Measurements from ENCODE around the gene RHBDL3.
"Not testable (repeated sequence)": the region's sequence is repeated elsewhere in the genome, so short reads cannot be mapped to it uniquely, and the experiment has no call there.

Gene RHBDL3

DNA sequence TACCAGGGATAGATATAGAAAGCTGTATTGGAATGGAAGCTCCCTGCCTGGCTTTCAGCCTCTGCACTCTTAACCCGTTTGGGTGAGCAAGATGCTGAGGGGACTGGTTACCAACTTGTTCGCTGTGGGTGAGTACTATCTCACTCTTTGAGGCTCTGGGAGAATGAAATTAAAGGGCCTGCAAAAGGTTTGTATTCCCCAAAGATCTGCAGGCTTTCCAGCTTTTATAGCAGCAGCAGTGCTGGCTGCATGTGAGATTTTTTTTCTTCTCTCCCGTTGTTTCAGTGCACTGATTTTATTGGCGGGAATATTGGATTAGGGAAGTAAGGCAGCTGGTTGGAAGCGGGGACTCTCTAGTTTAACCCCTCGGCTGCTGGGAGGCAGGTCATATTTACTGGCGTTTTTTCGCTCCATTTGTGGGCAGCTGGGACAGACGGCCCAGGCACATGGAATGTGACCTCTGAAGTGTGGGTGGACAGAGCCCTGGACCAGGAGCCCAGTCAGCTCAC is 45.5 kb downstream of the RHBDL3 start:
- DNase-seq (ENCODE audit: low read depth) = no peak
- TF ChIP-seq, protein P1, sequence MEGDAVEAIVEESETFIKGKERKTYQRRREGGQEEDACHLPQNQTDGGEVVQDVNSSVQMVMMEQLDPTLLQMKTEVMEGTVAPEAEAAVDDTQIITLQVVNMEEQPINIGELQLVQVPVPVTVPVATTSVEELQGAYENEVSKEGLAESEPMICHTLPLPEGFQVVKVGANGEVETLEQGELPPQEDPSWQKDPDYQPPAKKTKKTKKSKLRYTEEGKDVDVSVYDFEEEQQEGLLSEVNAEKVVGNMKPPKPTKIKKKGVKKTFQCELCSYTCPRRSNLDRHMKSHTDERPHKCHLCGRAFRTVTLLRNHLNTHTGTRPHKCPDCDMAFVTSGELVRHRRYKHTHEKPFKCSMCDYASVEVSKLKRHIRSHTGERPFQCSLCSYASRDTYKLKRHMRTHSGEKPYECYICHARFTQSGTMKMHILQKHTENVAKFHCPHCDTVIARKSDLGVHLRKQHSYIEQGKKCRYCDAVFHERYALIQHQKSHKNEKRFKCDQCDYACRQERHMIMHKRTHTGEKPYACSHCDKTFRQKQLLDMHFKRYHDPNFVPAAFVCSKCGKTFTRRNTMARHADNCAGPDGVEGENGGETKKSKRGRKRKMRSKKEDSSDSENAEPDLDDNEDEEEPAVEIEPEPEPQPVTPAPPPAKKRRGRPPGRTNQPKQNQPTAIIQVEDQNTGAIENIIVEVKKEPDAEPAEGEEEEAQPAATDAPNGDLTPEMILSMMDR (conservative IDR thresholded peaks at IDR 0.05; ENCODE audit: low read depth, low read length) = no peak
- H3K4me3 ChIP-seq (ENCODE audit: low read length) = no peak overlapping the region

DNA sequence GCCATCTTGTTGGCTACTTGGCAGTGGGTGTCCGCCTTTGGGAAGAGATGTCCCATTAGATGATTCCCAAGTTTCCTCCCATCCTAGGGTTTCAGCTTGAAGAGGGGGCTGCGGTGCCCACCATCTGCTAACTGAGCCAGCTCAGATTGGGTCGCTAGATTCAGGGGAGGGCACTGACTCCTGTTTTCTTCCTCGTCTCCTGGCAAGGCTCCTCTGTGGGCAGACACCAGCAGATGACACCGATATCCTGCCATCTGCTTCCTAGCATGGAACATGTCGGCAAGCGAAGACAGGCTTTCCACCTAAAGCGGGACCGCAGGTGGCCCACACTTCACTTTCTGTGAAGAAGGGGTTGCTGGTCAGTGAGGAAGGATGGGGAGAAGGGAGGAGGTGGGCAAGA is 49.0 kb downstream of the RHBDL3 start:
- DNase-seq (ENCODE audit: low read depth) = no peak
- TF ChIP-seq, protein P1 (conservative IDR thresholded peaks at IDR 0.05; ENCODE audit: low read depth, low read length) = no peak
- no peak overlapping the region for H3K4me3 ChIP-seq (ENCODE audit: low read length)

DNA sequence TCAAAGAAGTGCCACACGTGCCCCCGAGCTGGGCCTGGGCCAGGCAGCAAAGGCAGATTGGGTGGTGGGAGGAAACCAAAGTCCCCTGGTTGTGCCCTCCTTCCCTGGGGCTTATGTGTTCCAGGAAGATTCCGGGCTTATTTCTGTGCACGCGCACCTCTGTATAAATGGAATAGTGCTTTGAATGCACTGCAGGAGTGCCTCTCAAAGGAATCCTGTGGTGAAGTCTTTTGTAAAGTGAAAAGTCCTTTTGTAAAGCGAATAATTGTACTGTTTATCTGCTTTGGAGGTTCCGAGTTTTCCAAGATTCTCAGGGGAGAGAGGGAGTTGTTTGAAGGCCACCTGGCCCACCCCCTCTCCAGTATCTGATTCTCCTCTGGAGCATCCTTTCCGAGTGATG is 49.5 kb downstream of the RHBDL3 start:
- TF ChIP-seq, protein P1 (conservative IDR thresholded peaks at IDR 0.05; ENCODE audit: low read depth, low read length) = no peak
- DNase-seq (ENCODE audit: low read depth) = no peak
- no peak overlapping the region for H3K4me3 ChIP-seq (ENCODE audit: low read length)

DNA sequence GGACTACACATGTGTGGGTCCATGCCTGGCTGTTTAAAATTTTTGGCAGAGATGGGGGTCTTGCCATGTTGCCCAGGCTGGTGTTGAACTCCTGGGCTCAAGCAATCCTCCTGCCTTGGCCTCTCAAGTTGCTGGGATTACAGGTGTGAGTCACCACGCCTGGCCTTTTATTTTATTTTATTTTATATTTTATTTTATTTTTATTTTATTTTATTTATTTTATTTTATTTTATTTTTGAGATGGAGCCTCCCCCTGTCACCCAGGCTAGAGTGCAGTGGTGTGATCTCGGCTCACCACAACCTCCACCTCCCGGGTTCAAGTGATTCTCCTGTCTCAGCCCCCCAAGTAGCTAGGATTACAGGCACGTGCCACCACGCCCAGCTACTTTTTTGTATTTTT is 51.0 kb downstream of the RHBDL3 start:
- not testable (repeated sequence) for H3K4me3 ChIP-seq (ENCODE audit: low read length); DNase-seq (ENCODE audit: low read depth)

DNA sequence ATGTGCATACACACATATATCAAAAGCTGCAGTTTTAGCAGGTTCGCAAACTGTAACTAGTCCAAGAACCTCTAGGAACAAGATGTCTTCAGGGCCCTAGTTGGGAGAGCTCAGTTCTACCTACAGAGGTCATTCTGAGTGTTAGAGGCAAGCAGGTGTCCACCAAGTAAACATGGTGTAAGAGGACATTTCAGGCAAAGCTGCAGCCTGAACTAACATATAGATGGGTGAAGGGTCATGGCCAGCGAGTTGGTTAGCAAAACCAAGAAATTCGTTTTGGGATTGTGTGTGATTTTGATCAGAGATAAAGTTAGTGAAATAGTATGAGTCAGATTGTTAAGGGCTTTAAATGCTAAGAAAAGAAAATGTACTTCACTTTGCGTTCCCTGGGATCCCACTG is 51.7 kb downstream of the RHBDL3 start:
- no peak overlapping the region for H3K4me3 ChIP-seq (ENCODE audit: low read length)
- no peak for DNase-seq (ENCODE audit: low read depth)
- TF ChIP-seq, protein P1 (conservative IDR thresholded peaks at IDR 0.05; ENCODE audit: low read depth, low read length) = no peak

DNA sequence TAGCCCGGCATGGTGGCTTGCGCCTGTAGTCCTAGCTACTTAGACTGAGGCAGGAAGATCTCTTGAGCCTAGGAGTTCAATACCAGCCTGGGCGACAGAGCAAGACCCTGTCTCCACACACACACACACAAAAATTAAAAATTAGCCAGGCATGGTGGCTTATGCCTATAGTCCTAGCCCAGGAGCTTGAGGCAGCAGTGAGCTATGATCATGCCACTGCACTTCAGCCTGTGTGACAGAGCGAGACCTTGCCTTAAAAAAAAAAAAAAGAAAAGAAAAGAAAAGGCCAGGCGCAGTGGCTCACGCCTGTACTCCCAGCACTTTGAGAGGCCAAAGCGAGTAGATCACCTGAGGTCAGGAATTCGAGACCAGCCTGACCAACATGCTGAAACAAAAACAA is 52.4 kb downstream of the RHBDL3 start:
- H3K4me3 ChIP-seq (ENCODE audit: low read length) = no peak overlapping the region
- TF ChIP-seq, protein P1 (conservative IDR thresholded peaks at IDR 0.05; ENCODE audit: low read depth, low read length) = no peak
- DNase-seq (ENCODE audit: low read depth) = no peak

DNA sequence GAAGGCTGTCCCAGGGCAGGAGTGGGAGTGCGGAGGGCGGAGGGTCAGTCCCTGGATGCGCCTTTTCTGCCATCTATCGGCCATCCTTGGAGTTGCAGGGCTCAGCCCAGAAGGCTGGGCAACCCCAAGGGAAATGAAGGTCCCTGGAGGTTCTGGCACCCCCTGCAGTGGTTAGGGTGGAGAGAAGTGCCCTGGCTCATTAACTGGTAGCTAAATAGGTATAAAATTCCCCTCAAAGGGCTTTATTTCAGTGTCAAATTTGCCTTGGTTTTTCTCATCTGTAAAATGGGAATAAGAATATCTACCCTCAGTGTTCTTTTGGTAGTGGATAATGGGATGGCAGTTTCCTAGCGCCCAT is 53.9 kb downstream of the RHBDL3 start:
- H3K4me3 ChIP-seq (ENCODE audit: low read length) = no peak overlapping the region
- TF ChIP-seq, protein P1 (conservative IDR thresholded peaks at IDR 0.05; ENCODE audit: low read depth, low read length) = peak; percentile 99
- no peak for DNase-seq (ENCODE audit: low read depth)

DNA sequence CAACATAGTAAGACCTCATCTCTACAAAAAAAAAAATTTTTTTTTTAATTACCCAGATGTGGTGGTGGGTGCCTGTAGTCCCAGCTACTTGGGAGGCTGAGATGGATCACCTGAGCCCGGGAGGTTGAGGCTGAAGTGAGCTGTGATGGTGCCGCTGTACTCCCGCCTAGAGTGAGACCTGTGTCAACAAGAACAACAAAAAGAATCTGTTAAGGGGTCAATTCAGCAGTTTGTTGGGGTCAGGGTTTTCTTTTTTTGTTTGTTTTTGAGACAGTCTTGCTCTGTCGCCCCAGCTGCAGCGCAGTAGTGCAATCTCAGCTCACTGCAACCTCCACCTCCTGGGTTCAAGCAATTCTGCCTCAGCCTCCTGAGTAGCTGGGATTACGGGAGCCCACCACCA is 54.4 kb downstream of the RHBDL3 start:
- H3K4me3 ChIP-seq (ENCODE audit: low read length); DNase-seq (ENCODE audit: low read depth): not testable (repeated sequence)

Measured in retinal pigment epithelial cell (primary cell).